GM19035 (cell line): ENCODE results near the gene PCGF2.
"Not testable (repeated sequence)": the region's sequence is repeated elsewhere in the genome, so short reads cannot be mapped to it uniquely, and the experiment has no call there.

Experiments
- ATAC-seq: cut with Tn5 transposase; IDR thresholded peaks from one replicate; pipeline ENCODE4 v1.9.1; 2021; ENCODE audit not compliant: unreplicated experiment

Gene PCGF2

DNA sequence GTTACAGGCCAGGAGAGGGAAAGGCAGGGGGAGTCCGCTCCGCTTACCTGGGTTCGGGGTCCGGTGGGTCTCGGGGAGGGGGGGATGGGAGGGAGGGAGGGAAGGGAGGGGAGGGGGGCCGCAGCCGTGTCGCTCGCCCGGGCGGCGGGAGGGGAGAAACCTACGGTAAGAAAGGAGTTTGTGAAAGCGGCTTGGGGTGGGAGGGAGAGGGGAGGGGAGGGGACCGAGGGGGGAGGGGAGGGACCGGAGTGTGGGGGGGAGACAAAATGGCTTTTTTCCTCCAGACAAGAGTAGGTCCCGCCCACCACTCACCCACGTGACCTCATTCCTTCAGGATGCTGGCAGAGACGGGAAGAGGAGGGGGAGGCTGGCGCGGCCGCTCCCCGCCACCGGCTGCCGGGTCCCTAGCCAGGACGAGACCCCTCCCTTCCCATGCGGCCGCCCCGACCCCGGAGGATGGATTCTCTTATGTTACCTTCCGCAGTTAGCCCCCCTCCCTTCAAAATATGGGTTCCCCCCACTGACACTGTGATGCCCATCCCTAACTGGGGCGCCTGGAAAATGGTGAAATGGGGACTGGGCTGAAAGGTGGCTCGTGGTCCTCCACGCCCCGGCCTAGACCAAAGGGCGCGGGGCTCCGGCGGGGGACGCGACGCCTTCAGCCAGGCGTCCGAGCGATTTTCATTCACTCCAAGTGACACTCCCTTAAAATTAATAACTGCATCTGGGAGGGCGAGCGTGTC, at the start of gene PCGF2:
PCGF2 (minus strand) TSS at position 188 of the 743 bp plus-strand sequence. CDS start 7,934 bp downstream, outside the sequence.
- ATAC-seq = no peak

DNA sequence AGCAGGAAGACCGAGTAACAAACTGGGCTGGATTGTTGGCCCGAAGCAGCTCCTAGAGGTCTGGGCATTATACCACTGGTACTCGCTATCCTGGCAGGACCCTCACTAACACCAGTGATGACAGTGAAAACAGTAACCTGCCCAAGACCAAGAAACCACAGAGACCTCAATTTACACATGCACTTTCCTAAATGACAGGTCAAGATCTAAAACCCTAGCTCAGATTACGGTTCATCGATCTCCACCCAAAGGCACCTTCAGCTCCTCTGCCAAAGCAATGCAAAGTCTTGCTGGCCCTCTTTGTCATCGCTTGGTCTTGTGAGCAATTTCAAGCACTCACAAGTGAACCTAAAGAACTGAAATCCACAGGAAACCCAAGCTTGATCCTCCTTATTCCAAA, 49.7 kb upstream of the PCGF2 start:
- no peak for ATAC-seq

DNA sequence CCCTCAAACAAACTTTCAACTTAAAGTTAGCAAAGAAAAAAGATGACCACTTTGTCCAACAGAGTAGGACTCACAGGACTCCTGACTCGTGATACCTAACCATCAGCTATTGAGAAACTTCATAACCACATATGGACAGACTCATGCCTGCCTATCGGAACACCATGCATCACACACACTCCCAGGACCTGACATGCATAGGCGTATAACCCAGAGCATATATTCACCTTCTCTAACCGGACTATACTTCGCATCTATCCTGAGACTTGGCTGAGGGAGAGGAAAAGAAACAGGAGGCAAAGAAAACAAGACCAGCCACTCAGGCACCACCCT, 49.0 kb upstream of the PCGF2 start:
- no peak for ATAC-seq

GRCh38 chr17:38796451-38797157, 48.5 kb upstream of the PCGF2 start:
- ATAC-seq = no peak

DNA sequence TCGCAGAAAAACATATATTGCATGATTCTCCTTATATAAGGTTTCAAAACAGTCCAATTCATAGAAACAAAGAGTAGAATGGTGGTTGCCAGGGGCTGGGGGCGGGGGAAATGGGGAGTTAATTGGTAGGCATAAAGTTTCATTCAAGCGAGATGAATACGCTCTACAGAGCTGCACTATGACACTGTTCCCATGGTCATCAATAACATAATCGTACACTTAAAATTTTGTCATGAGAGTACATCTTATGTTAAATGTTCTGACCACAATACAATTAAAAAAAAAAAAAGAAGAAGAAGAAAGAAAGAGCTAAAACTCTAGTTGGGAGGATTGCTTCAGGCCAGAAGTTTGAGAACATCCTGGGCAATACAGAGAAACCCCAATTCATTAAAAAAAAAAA, 46.1 kb upstream of the PCGF2 start:
- ATAC-seq = no peak

- ATAC-seq = no peak
Measured at GRCh38 chr17:38791162-38791561, 43.0 kb upstream of the PCGF2 start.

DNA sequence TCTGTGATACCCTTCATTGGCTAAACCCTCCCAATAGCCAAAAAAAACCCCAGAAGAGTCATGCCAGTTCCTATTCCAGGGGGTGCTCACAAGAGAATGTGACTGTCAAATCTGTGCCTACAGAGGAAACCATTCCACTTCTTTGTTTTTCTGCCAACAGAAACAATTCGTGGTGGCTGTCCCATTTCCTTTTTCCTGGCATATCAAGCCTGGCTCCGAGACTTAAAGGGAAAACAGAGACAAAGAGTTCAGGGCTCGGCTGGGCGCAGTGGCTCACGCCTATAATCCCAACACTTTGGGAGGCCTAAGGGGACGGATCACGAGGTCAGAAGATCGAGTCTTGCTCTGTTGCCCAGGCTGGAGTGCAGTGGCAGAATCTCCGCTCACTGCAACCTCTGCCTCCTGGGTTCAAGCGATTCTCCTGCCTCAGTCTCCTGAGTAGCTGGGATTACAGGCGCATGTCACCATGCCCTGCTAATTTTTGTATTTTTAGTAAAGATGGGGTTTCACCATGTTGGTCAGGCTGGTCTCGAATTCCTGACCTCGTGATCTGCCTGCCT, 42.1 kb upstream of the PCGF2 start:
- not testable (repeated sequence) for ATAC-seq

GRCh38 chr17:38789185-38789584, 41.0 kb upstream of the PCGF2 start:
- ATAC-seq = no peak

DNA sequence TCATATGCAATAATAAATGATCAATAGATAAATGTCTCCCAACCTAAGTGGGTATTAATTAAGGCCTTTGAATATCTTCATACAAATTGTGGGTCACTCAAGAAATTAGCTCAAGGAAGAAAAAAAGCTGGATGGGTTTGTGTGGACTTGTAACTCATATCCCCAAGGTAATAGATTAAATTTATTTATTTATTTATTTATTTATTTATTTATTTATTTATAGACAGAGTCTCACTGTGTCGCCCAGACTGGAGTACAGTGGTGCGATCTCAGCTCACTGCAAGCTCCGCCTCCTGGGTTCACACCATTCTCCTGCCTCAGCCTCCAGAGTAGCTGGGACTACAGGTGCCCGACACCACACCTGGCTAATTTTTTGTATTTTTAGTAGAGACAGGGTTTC, 39.9 kb upstream of the PCGF2 start:
- ATAC-seq = not testable (repeated sequence)

DNA sequence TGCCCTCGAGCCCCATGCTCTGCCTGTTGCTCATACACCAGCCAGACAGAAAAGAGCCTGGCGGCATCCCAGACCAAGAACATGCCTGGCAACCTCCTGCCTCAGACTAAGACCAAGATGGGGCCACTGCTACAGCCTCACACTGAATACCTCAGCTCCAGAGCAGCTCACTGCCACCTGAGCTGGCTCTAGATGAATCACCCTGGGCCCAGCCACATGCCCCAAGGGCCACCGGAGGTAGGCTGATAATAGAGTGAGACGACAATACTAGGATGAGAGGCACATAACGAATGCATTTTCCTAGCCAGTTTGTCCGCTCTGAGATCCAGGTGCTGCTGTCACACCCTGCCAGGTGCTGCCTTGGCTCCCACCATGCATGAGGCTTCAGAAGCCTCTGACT, 38.2 kb upstream of the PCGF2 start:
- no peak for ATAC-seq

GRCh38 chr17:38783227-38783626, 35.1 kb upstream of the PCGF2 start:
- no peak for ATAC-seq

GRCh38 chr17:38779965-38780752, 32.0 kb upstream of the PCGF2 start:
- no peak for ATAC-seq

- ATAC-seq = no peak
Measured at GRCh38 chr17:38777641-38778250, 29.6 kb upstream of the PCGF2 start.

DNA sequence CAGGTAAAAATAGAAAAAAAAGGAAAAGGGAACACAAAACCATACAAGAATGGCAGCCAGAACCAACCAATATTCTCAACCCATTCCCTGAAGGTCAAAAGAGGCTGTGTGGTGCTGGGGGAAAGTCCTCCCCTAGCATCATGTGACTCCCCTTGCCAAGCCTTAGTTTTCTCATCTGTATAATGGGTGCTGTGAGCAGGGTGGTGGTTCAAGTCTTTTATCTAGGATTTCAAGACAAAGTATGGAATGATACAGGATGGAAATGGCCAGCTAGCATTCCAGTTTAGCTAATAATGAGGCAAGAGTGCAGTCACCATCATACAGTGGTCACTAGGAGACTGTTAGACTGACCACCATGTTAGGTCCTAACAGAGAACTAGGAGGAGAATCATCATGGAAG, 25.1 kb upstream of the PCGF2 start:
- ATAC-seq = no peak

GRCh38 chr17:38768417-38768816, 20.3 kb upstream of the PCGF2 start:
- ATAC-seq = no peak

- no peak for ATAC-seq
Measured at GRCh38 chr17:38766341-38766740, 18.2 kb upstream of the PCGF2 start.

DNA sequence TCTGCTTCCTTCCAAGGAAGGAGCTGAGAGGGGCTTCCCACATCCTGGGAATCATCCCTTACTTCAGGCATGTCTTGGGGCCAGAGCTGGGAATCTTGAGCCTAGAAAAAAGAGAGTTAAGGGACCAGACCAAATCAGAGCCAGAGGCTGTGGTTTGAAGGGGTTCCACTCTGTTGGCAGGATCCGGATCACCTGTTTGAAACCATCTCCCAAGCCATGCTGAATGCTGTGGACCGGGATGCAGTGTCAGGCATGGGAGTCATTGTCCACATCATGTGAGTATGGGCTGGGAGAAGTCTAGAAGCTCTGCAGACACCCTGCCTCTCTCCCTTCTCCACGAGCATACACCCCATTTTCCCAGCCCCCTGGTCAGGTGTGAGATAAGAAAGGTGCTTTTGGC, 14.1 kb upstream of the PCGF2 start:
- no peak for ATAC-seq

- no peak for ATAC-seq
Measured at GRCh38 chr17:38761612-38762011, 13.5 kb upstream of the PCGF2 start.

- no peak for ATAC-seq
Measured at GRCh38 chr17:38753071-38753506, 5.0 kb upstream of the PCGF2 start.

DNA sequence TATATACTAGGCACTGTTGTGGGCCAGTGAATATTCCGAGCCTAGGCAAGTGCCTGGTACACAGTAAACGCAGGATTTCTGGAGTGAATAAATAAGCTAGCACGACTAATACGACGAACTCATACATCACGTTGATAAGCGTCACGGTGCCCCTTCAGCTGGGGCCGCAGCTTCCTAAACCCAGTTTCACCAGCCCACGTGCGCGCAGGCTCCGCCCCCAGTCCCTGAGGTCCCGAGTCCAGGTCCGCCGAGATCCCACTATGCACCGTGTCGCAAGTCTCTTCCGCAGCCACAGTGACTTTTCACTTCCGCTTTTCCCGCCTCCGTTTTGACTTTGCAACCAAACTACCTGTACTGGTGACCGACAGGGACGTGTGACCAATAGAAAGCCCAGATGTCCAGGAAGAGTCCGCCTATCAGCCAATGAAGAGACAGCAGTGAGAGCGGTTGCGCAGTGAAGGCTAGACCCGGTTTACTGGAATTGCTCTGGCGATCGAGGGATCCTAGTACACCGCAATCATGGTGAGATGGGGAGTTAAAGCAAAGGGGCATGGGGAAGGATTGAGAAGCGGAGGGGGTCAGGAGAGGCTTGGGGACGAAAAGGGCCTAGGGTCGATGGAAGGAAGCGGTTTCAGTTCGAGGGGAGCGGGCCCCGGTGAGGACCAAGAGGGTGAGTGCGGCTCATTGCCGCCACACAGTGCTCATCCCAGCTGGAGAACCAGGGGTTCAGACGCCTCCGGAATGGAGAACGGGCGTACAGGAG, 4.4 kb upstream of the PCGF2 start, which contains the start of gene PSMB3:
PSMB3 (plus strand) TSS at position 434 of the 763 bp plus-strand sequence; CDS start at position 520, 86 bp downstream.
- peak; percentile 95 for ATAC-seq
